Natural killer cell (primary cell): ENCODE results near the gene ASCL5. TPM values are rescaled to one million over a fixed set of nuclear protein-coding genes. Genes with fewer than 3 reads are reported as not detected.

Experiments used
- ATAC-seq, 3 donors: fragments of 150-1000 bp in 2 of 3; fragments of 200-7000 bp in 1 of 3; cut with Tn5 transposase; 1 replicate in 1 of 3; 2 replicates in 2 of 3; pipeline ENCODE4 v1.10.0; 2021; ENCODE audit warnings: mild to moderate bottlenecking in 2 of 3, moderate library complexity in 2 of 3
- DNase-seq, 2 donors: peaks; one replicate each; pipeline versions ENCODE4 v3.0.0 to v3.0.0-alpha.2; 2013 to 2021; ENCODE audit warnings: mixed read lengths in 1 of 2
- H3K27ac ChIP-seq: one replicate; pipeline ENCODE4 v1.5.1; 2013; ENCODE audit warnings: mild to moderate bottlenecking, low read length
- H3K27me3 ChIP-seq: one replicate; pipeline ENCODE4 v1.6.1; 2013; ENCODE audit warnings: low read length; ENCODE audit not compliant: control insufficient read depth, insufficient read depth
- H3K36me3 ChIP-seq: one replicate; pipeline ENCODE4 v1.6.1; 2013; ENCODE audit warnings: low read length; ENCODE audit not compliant: control insufficient read depth, insufficient read depth
- H3K4me1 ChIP-seq: one replicate; pipeline ENCODE4 v1.6.1; 2013; ENCODE audit warnings: low read length; ENCODE audit not compliant: control insufficient read depth, insufficient read depth
- H3K4me3 ChIP-seq: one replicate; pipeline ENCODE4 v1.5.1; 2013; ENCODE audit warnings: low read length
- H3K9me3 ChIP-seq: one replicate; pipeline ENCODE4 v1.6.1; 2013; ENCODE audit warnings: low read length; ENCODE audit not compliant: control insufficient read depth, insufficient read depth
- H3K27ac Mint-ChIP-seq, 2 donors: one replicate each; pipeline ENCODE4 v1.8.0; 2022; ENCODE audit warnings: mild to moderate bottlenecking in 2 of 2, mixed read lengths in 2 of 2, moderate library complexity in 1 of 2
- H3K27me3 Mint-ChIP-seq, 2 donors: one replicate each; pipeline ENCODE4 v1.8.0; 2022; ENCODE audit warnings: low read depth in 2 of 2, mixed read lengths in 2 of 2
- H3K36me3 Mint-ChIP-seq: one replicate; pipeline ENCODE4 v1.8.0; 2022; ENCODE audit warnings: mixed read lengths
- H3K4me1 Mint-ChIP-seq, 2 donors: one replicate each; pipeline ENCODE4 v1.8.0; 2022; ENCODE audit warnings: mixed read lengths in 2 of 2
- H3K4me3 Mint-ChIP-seq: one replicate; pipeline ENCODE4 v1.8.0; 2022; ENCODE audit warnings: mild to moderate bottlenecking, moderate library complexity, mixed read lengths
- H3K9me3 Mint-ChIP-seq, 2 donors: one replicate each; pipeline ENCODE4 v1.8.0; 2022; ENCODE audit warnings: mixed read lengths in 2 of 2
- WGBS: methylation state at CpG from one replicate; pipeline ENCODE4 v1.1.7; 2013; ENCODE audit warnings: missing lambda C conversion rate; ENCODE audit not compliant: insufficient coverage; 5-methylcytosine and 5-hydroxymethylcytosine counted together
- intact Hi-C: fragments of 100-400 bp; cut with micrococcal nuclease; formaldehyde crosslinking; loops from one replicate; pipeline ENCODE4 v1.14.2; 2022
- total RNA-seq, 4 donors: library from RNA; stranded (reverse); fragments of 120-200 nt in 1 of 4; gene quantifications; one replicate each; pipeline versions ENCODE4 v1.2.3 to v1.2.4, GENCODE V29; 2013 to 2022
- TF ChIP-seq, protein P1 (sequence below): fragments of 200-600 bp; IDR thresholded peaks from one replicate; pipeline ENCODE4 v1.8.0; 2022; ENCODE audit warnings: antibody characterized with exemption

Gene ASCL5
- total RNA-seq, 3 donors from 2014 or later (not counting 1 experiment from before 2014, with no cell fraction given): not detected

DNA sequence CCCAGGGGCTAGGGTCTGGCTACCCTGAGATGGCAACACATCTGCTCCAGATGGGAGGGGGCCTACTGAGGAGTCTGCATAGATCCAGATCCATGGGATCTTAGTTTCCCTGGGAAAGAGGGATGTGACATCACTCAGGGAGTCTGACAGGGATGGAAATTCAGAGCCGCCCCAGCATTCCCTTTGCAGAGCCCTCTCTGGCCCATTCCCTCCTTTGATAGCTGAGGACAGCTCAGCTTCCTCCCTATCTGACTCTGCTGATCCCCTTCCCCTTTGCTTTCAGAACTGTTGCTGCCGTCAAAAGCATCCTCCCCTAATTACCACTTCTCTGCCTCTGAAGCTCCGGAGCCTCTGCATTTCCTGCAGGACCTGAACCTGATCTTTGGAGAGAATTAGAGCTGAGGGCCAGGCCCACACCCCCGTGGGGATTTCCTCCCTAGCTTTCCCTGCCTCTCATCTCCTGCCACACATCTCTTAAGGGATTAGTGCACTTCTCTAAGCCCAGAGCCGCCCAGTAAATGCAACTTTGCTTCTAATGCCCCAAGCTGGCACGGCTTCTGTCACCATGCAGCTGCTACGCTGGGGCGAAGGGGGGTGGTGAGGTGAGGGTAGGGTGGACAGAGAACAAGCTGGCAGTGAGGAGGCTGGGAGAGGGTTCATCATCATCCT lies 9.5 kb upstream of the ASCL5 start:
- Histone ChIP-seq H3K9me3 (no peaks in the 10 kb centered on the region), H3K4me1 (no peaks in the 10 kb centered on the region), H3K27me3 (no peaks in the 10 kb centered on the region), H3K4me3 (no peak overlapping the region), H3K36me3 (peaks cover 3% of the 10 kb centered on the region), H3K27ac (no peak overlapping the region)
- WGBS: 93% methylated on average over 8 of the region's 8 CpGs
- Mint-ChIP-seq H3K9me3 (no peaks in the 10 kb centered on the region), H3K27me3 (no peaks in the 10 kb centered on the region), H3K36me3 (no peaks in the 10 kb centered on the region), H3K27ac (no peak overlapping the region), H3K4me1 (no peaks in the 10 kb centered on the region), H3K4me3 (no peak overlapping the region)
- TF ChIP-seq, protein P1, sequence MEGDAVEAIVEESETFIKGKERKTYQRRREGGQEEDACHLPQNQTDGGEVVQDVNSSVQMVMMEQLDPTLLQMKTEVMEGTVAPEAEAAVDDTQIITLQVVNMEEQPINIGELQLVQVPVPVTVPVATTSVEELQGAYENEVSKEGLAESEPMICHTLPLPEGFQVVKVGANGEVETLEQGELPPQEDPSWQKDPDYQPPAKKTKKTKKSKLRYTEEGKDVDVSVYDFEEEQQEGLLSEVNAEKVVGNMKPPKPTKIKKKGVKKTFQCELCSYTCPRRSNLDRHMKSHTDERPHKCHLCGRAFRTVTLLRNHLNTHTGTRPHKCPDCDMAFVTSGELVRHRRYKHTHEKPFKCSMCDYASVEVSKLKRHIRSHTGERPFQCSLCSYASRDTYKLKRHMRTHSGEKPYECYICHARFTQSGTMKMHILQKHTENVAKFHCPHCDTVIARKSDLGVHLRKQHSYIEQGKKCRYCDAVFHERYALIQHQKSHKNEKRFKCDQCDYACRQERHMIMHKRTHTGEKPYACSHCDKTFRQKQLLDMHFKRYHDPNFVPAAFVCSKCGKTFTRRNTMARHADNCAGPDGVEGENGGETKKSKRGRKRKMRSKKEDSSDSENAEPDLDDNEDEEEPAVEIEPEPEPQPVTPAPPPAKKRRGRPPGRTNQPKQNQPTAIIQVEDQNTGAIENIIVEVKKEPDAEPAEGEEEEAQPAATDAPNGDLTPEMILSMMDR: no peak
- intact Hi-C loops: no loop called here
- DNase-seq (no peak), ATAC-seq (no peak)

GRCh38 chr1:201134405-201134804 lies 7.4 kb upstream of the ASCL5 start:
- Histone ChIP-seq H3K9me3 (no peaks in the 10 kb centered on the region), H3K4me3 (no peak overlapping the region), H3K27ac (no peak overlapping the region), H3K4me1 (no peaks in the 10 kb centered on the region), H3K36me3 (peaks cover 3% of the 10 kb centered on the region), H3K27me3 (no peaks in the 10 kb centered on the region)
- no peaks in the 10 kb centered on the region for H3K4me1 Mint-ChIP-seq
- no peaks in the 10 kb centered on the region for H3K36me3 Mint-ChIP-seq
- DNase-seq (no peak), ATAC-seq (no peak)
- 95% methylated on average over 6 of the region's 6 CpGs for WGBS
- no peaks in the 10 kb centered on the region for H3K9me3 Mint-ChIP-seq
- no peaks in the 10 kb centered on the region for H3K27me3 Mint-ChIP-seq
- H3K27ac Mint-ChIP-seq: no peak overlapping the region
- TF ChIP-seq, protein P1: no peak
- intact Hi-C loops: no loop called here
- H3K4me3 Mint-ChIP-seq: no peak overlapping the region

- DNase-seq: no peak
- H3K4me3 ChIP-seq: no peak overlapping the region
- H3K4me1 ChIP-seq: no peaks in the 10 kb centered on the region
- TF ChIP-seq, protein P1: no peak
- Mint-ChIP-seq H3K27me3 (peaks cover 0 to 3% of the 10 kb centered on the region in 2 donors), H3K27ac (no peak overlapping the region), H3K9me3 (no peaks in the 10 kb centered on the region), H3K4me3 (no peak overlapping the region), H3K36me3 (no peaks in the 10 kb centered on the region), H3K4me1 (no peaks in the 10 kb centered on the region)
- no peak overlapping the region for H3K27ac ChIP-seq
- no peaks in the 10 kb centered on the region for H3K36me3 ChIP-seq
- no peak for ATAC-seq
- H3K9me3 ChIP-seq: no peaks in the 10 kb centered on the region
- H3K27me3 ChIP-seq: no peaks in the 10 kb centered on the region
- 80% methylated on average over 4 of the region's 4 CpGs for WGBS
- intact Hi-C loops: no loop called here
Measured at GRCh38 chr1:201131398-201131797, 4.4 kb upstream of the ASCL5 start.

DNA sequence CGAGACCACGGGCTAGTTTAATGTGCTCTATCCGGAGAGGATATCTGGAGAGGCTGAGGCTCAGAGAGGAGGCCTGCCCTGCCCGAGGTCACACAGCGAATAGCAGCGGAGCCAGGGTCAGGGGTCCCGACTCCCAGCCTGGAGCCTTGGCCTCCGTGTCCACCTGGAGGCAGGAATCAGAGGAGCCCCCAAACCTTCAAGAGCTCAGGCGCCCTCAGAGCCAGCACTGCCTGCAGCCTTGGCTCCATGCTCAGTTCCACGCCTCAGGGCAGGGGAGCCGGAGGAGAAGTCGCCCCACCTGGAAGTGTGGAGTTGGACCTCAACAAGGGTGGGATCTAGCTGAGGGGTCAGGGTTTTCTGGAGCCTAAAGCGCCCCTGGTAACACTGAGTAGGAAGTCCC lies 2.0 kb upstream of the ASCL5 start:
- Histone ChIP-seq H3K27ac (no peak overlapping the region), H3K4me1 (no peaks in the 10 kb centered on the region), H3K9me3 (no peaks in the 10 kb centered on the region), H3K36me3 (no peaks in the 10 kb centered on the region), H3K4me3 (no peak overlapping the region), H3K27me3 (no peaks in the 10 kb centered on the region)
- no peaks in the 10 kb centered on the region for H3K36me3 Mint-ChIP-seq
- H3K4me3 Mint-ChIP-seq: no peak overlapping the region
- no peaks in the 10 kb centered on the region for H3K9me3 Mint-ChIP-seq
- no peak for DNase-seq
- no peak for ATAC-seq
- intact Hi-C loops: no loop called here
- H3K27me3 Mint-ChIP-seq: peaks cover 0 to 12% of the 10 kb centered on the region in 2 donors
- no peaks in the 10 kb centered on the region for H3K4me1 Mint-ChIP-seq
- TF ChIP-seq, protein P1: no peak
- H3K27ac Mint-ChIP-seq: no peak overlapping the region
- WGBS: 96% methylated on average over 13 of the region's 13 CpGs
